Small intestine (tissue), 7 donors: ENCODE data around the gene CLASRP. TPM values are rescaled to one million over a fixed set of nuclear protein-coding genes. Genes with fewer than 3 reads are reported as not detected.
A peak's percentile ranks its signal among the peaks of the same experiment; 100 is the strongest.

ENCODE experiments used
- DNase-seq, 2 donors: peaks; one replicate each; pipeline versions ENCODE4 v3.0.0 to v3.0.0-alpha.2; 2013
- FAIRE-seq: peaks from 2 replicates; lab custom pipeline; 2012; peaks lifted over from hg19 to GRCh38; lab: Jason Lieb, UNC
- H3K27ac ChIP-seq, 3 donors: one replicate each; pipeline ENCODE4 v1.5.1; 2013; ENCODE audit warnings: low read length in 2 of 3, mild to moderate bottlenecking in 2 of 3, control low read depth in 1 of 3, inconsistent platforms in 1 of 3, low read depth in 1 of 3, moderate library complexity in 1 of 3
- H3K27me3 ChIP-seq, 3 donors: one replicate each; pipeline ENCODE4 v1.6.1; 2013; ENCODE audit warnings: low read length in 3 of 3, inconsistent platforms in 1 of 3; ENCODE audit not compliant: control insufficient read depth in 3 of 3, insufficient read depth in 3 of 3
- H3K36me3 ChIP-seq, 3 donors: one replicate each; pipeline ENCODE4 v1.6.1; 2013; ENCODE audit warnings: low read length in 3 of 3, inconsistent platforms in 1 of 3, low read depth in 1 of 3, mild to moderate bottlenecking in 1 of 3, moderate library complexity in 1 of 3; ENCODE audit not compliant: control insufficient read depth in 3 of 3, insufficient read depth in 2 of 3
- H3K4me1 ChIP-seq, 3 donors: one replicate each; pipeline ENCODE4 v1.6.1; 2013; ENCODE audit warnings: low read length in 2 of 3, inconsistent platforms in 1 of 3, low read depth in 1 of 3, mild to moderate bottlenecking in 1 of 3, moderate library complexity in 1 of 3; ENCODE audit not compliant: control insufficient read depth in 3 of 3, insufficient read depth in 2 of 3
- H3K4me3 ChIP-seq, 3 donors: one replicate each; pipeline ENCODE4 v1.5.1; 2013; ENCODE audit warnings: low read length in 3 of 3, control low read depth in 1 of 3, inconsistent platforms in 1 of 3, low read depth in 1 of 3, mild to moderate bottlenecking in 1 of 3, moderate library complexity in 1 of 3
- H3K9me3 ChIP-seq, 2 donors: one replicate each; pipeline ENCODE4 v1.6.1; 2013; ENCODE audit warnings: low read depth in 1 of 2, low read length in 1 of 2; ENCODE audit not compliant: control insufficient read depth in 2 of 2, insufficient read depth in 1 of 2
- WGBS, 3 donors: extraction: QIAGEN DNeasy Blood & Tissue Kit; methylation state at CpG; one replicate each; pipeline ENCODE4 v1.1.7; 2013; 5-methylcytosine and 5-hydroxymethylcytosine counted together
- polyA plus RNA-seq, 4 donors: library from polyadenylated mRNA; stranded (reverse) in 3 of 4; unstranded in 1 of 4; fragments of 200-250 nt in 3 of 4; fragments of 120-200 nt in 1 of 4; gene quantifications; one replicate each; pipeline versions ENCODE4 v1.2.1 to v1.2.3, GENCODE V29; 2013
- donor health status: healthy with polysubstance abuse.
- donor health status: control.
- donor health status: control.
- donor health status: Bipolar disorder and iron deficiency.
- donor health status: healthy.

The CLASRP gene
- polyA plus RNA-seq, 4 donors, result 55.3 to 117 (median 80.4) TPM

DNA sequence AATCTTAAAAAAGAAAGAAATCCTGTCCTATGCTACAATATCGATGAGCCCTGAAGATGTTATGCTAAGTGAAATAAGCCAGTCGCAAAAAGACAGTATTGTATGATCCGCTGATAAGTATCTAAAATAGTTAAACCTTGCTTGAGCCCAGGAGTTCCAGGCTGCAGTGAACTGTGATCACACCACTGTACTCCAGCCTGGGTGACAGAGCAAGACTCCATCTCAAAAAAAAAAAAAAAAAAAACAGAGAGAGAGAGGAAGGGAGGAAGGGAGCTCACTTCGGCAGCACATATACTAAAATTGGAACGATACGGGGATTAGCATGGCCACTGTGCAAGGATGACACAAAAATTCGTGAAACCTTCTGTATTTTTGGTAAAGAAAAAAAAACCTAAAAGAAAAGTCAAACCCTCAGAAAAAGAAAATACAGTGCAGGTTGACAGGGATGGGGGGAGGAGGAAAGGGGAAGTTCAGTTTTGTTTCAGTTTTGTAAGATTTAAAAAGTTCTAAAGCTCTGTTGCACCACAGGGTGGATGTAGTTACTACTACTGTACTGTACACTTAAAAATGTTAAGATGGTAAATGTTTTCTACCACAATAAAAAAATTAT is 8.4 kb downstream of the CLASRP start:
- WGBS, 3 donors, result 69 to 89% (median 87%) methylated on average over 7 of the region's 7 CpGs
- Histone ChIP-seq H3K27me3 (no peaks in the 10 kb centered on the region), H3K4me3 (no peak overlapping the region), H3K27ac (no peak overlapping the region), H3K36me3 (peaks cover 4 to 69% (median 8%) of the 10 kb centered on the region in 3 donors), H3K4me1 (peaks cover 2 to 39% (median 3%) of the 10 kb centered on the region in 3 donors), H3K9me3 (no peaks in the 10 kb centered on the region)
- DNase-seq, result no peak
- FAIRE-seq, result no peak

DNA sequence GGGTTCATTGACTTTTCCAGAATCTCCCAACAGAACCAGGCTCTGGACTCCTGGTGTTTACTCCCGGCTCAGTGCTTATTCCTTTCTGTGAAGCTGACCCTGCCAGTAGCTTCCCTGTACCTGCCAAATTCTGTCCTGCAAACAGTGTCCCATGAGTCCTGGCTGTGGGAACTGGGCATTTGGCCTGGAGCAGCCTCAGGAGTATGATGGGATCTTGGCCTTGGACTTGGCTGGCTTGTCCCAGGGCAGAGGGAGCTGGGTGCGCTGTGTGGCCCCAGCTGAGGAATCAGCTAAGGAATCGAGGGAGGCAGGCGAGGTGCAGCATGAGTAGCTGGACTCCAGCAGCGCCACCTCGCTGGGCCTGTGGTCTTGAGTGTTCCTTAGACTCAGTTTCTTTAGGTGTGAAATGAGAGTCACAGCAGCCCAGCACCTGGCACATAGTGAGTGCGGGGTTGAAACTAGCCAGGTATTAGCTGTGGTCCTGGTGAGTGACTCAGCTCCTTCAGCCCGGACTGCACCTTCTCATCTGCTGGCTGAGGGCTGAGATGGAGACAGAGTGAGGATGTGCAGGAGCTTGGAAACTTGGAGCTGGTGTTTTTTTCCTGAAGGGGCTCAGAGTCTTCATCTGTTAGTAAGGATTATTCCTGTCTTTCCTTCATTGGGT is 10.4 kb downstream of the CLASRP start:
- FAIRE-seq, result no peak
- DNase-seq, result no peak

DNA sequence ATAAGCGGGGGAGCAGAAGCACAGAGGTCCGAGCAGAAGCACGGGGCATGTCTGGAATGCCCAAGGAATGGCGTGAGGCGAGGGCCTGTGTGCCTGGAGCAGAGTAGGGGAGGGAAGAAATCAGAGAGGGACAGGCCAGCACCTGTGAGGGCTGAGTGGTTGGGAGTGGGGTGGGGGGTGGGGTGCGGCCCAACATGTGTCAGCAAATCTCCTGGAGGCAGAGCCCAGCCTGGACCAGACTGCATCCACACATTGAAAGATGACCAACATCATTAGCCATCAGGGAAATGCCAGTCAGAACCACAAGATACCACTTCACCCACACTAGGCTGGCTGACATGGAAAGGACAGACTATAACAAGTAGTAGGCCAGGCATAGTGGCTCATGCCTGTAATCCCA is 11.2 kb downstream of the CLASRP start:
- Histone ChIP-seq H3K27me3 (no peaks in the 10 kb centered on the region), H3K9me3 (no peaks in the 10 kb centered on the region), H3K27ac (no peak overlapping the region), H3K4me3 (no peak overlapping the region), H3K36me3 (peaks cover 0 to 73% (median 6%) of the 10 kb centered on the region in 3 donors), H3K4me1 (peaks cover 2 to 41% (median 3%) of the 10 kb centered on the region in 3 donors)
- WGBS, 3 donors, result 93 to 96% (median 94%) methylated on average over 6 of the region's 6 CpGs
- no peak for DNase-seq
- no peak for FAIRE-seq

More for the DNA sequence above, 10.4 kb downstream of the CLASRP start:
- peaks cover 0 to 74% (median 7%) of the 10 kb centered on the region in 3 donors for H3K36me3 ChIP-seq
- no peaks in the 10 kb centered on the region for H3K9me3 ChIP-seq
- no peak overlapping the region for H3K4me3 ChIP-seq
- H3K27me3 ChIP-seq, result no peaks in the 10 kb centered on the region
- WGBS, 3 donors, result 71 to 88% (median 83%) methylated on average over 8 of the region's 8 CpGs
- H3K27ac ChIP-seq, result no peak overlapping the region
- H3K4me1 ChIP-seq, result peaks cover 2 to 46% (median 3%) of the 10 kb centered on the region in 3 donors

DNA sequence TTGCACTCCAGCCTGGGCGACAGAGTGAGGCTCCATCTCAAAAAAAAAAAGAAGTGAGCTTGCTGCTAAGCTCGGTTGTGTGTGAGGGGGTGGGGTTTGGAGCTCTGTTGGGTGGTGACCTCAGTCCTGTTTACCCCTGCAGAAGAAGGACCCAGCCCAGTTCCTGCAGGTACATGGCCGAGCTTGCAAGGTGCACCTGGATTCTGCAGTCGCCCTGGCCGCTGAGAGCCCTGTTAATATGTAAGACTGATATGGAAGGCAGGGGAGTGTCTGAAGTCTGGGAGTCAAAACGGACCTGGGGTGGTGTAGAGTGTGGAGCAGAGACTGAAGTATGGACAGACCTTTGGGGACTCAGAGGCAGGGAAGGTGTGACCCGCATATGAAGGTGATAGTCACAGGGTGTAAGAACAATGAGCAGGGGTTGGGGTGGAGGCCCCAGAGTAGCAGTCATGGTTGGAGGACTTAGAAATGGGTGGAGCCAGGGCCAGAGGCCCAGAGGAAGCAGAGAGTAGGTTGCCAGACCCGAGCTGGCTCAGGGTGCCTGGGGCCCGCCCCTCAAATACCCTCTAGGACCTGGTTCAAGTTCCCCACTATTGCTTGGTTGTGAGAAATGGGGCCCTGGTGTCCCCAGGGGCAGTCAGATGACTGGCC is 13.2 kb downstream of the CLASRP start:
- Histone ChIP-seq H3K27me3 (no peaks in the 10 kb centered on the region), H3K9me3 (no peaks in the 10 kb centered on the region), H3K36me3 (peaks cover 6 to 76% (median 15%) of the 10 kb centered on the region in 3 donors), H3K27ac (peak overlapping the region; percentile 5 to 81 (median 32)), H3K4me3 (no peak overlapping the region), H3K4me1 (peaks cover 0 to 20% (median 2%) of the 10 kb centered on the region in 3 donors)
- DNase-seq (peak; percentile 59 to 84), FAIRE-seq (no peak)
- WGBS, 3 donors, result 12 to 52% (median 31%) methylated on average over 9 of the region's 9 CpGs

DNA sequence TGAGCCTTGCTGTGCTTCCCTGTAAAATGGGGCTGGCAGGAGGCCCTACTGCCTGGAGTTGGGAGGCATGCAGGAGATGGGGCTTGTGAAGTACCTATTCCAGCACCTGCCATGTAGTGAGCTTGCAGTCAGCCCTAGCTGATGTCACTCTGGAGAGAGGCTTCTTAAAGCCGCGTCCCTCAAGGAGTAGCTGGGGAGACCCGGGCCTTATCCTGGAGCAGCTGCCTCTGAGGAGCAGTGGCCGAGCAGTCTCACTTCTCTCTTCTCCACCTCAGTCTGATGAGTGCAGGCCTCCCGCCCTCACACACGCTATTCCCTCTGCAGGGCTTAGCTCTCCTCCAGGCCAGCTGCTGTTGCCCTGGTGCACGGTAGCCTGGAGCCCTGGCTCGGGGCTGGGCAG is 18.0 kb downstream of the CLASRP start:
- no peak for DNase-seq
- peaks cover 17 to 99% (median 35%) of the 10 kb centered on the region in 3 donors for H3K36me3 ChIP-seq

DNA sequence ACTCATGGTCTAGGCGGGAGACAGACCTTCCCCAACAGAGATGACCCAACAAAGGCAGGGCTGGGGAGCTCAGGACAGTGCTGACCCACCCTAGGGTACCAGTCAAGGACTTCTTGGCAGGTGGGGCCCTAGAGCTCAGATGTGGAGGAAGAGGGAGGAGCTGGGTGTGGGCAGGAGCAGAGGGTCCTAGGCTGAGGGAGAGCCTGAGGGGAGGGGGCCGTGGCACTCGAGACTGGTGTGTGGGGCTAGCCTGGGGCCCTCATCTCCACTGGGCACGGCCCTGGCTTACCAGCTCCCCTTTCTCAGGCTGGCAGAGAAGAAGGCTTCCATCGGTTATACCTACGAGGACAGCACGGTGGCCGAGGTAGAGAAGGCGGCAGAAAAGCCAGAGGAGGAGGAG is 18.6 kb downstream of the CLASRP start:
- H3K4me3 ChIP-seq, result no peak overlapping the region
- WGBS, 3 donors, result 86 to 89% (median 87%) methylated on average over 6 to 9 of the region's 9 CpGs
- H3K36me3 ChIP-seq, result peaks cover 17 to 99% (median 38%) of the 10 kb centered on the region in 3 donors
- H3K4me1 ChIP-seq, result peaks cover 0 to 6% (median 0%) of the 10 kb centered on the region in 3 donors
- no peak for DNase-seq
- FAIRE-seq, result no peak
- no peaks in the 10 kb centered on the region for H3K27me3 ChIP-seq
- H3K27ac ChIP-seq, result no peak overlapping the region
- H3K9me3 ChIP-seq, result no peaks in the 10 kb centered on the region

More for the DNA sequence above, 18.0 kb downstream of the CLASRP start:
- WGBS, 3 donors, result 82 to 94% (median 92%) methylated on average over 7 to 8 of the region's 8 CpGs
- no peak for FAIRE-seq
- no peak overlapping the region for H3K4me3 ChIP-seq
- no peaks in the 10 kb centered on the region for H3K27me3 ChIP-seq
- H3K27ac ChIP-seq, result no peak overlapping the region
- H3K4me1 ChIP-seq, result peaks cover 0 to 12% (median 0%) of the 10 kb centered on the region in 3 donors
- no peaks in the 10 kb centered on the region for H3K9me3 ChIP-seq

DNA sequence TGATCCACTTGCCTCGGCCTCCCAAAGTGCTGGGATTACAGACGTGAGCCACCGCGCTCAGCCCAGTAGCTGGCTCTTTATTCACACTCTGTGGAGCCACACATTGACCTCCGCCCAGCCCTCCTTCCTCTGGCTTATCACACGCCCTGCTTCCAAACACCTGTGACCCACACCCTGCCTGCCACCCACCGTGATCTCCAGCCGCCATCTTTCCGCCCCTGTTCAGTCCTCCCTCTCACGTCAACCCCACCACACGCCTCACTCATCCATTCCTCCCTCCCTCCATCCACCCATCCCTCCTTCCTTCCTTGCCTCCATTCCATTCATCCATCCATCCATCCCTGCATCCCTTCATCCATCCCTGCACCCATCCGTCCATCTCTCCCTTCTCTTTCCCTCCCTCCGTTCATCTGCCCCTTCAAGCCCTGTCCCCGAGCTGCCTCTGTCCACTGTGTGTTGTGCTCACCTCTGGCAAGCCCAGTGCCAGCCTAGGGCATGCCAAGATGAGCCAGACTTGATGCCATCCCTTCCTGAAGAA is 19.8 kb downstream of the CLASRP start:
- WGBS, 3 donors, result 83 to 85% (median 84%) methylated on average over 12 to 14 of the region's 14 CpGs
- Histone ChIP-seq H3K27me3 (no peaks in the 10 kb centered on the region), H3K4me1 (no peaks in the 10 kb centered on the region), H3K36me3 (peaks cover 17 to 95% (median 43%) of the 10 kb centered on the region in 3 donors), H3K9me3 (no peaks in the 10 kb centered on the region), H3K4me3 (no peak overlapping the region), H3K27ac (no peak overlapping the region)
- DNase-seq (no peak), FAIRE-seq (no peak)

DNA sequence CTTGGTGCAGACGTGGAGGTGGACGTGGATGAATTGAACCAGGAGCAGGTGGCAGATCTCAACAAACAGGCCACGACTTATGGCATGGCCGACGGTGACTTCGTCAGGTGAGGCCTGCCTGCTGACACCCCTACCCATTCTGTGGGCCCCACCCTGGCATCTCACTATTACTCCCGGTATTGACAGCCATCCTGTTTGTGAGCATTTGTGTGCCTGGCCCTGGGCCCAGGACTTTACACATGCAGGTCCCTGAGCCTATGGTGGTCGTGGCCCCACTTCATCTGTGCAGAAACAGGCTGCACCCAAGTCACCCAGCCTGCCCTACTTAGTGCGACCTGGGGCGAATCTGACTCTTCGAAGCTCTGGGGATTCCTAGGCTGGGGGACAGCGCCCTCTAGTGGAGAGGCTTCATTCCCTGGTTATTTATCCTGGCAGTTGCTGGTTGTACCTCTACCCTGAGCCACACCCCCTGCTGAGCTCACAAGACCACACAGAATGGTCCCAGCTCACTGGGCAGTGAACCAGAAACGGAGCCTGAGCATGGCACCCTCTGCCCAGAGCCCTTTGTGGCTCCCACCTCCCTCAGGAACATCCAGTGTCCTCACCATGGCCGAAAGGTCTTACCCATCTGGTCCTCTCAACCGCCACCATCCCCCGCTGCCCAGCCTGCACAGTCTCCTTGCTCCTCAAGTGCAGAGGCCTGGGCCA is 20.6 kb downstream of the CLASRP start:
- FAIRE-seq (no peak), DNase-seq (peak; percentile 89)
- H3K27ac ChIP-seq, result no peak overlapping the region
- H3K4me1 ChIP-seq, result no peaks in the 10 kb centered on the region
- peaks cover 20 to 96% (median 42%) of the 10 kb centered on the region in 3 donors for H3K36me3 ChIP-seq
- no peaks in the 10 kb centered on the region for H3K27me3 ChIP-seq
- no peaks in the 10 kb centered on the region for H3K9me3 ChIP-seq
- 47 to 61% (median 50%) methylated on average over 16 of the region's 16 CpGs for WGBS, 3 donors
- H3K4me3 ChIP-seq, result no peak overlapping the region
